Smooth muscle cell (in vitro differentiated cells): ENCODE measurements around the gene SEZ6L. TPM values are rescaled to one million over a fixed set of nuclear protein-coding genes. Genes with fewer than 3 reads are reported as not detected.

Experiments
- DNase-seq: peaks from one replicate; lab custom pipeline; 2025; ENCODE audit not compliant: unreplicated experiment; lab: John Stamatoyannopoulos, UW
- H2AFZ ChIP-seq: fragments of 200-600 bp; sonication (generic); 2 replicates; pipeline ENCODE4 v1.6.0; 2016; ENCODE audit warnings: antibody characterized with exemption, low read depth, mild to moderate bottlenecking
- H3F3A ChIP-seq: fragments of 200-600 bp; sonication (generic); 2 replicates; pipeline ENCODE4 v1.6.0; 2017; ENCODE audit warnings: antibody characterized with exemption, low read depth
- H3K27ac ChIP-seq: fragments of 200-600 bp; sonication (generic); 2 replicates; pipeline ENCODE4 v1.5.1; 2016; ENCODE audit warnings: low read depth, mild to moderate bottlenecking
- H3K27me3 ChIP-seq: fragments of 200-600 bp; sonication (generic); 2 replicates; pipeline ENCODE4 v1.6.1; 2016; ENCODE audit warnings: low read depth, mild to moderate bottlenecking
- H3K36me3 ChIP-seq: fragments of 200-600 bp; sonication (generic); 2 replicates; pipeline ENCODE4 v1.5.1; 2016; ENCODE audit warnings: low read depth
- H3K4me1 ChIP-seq: fragments of 200-600 bp; sonication (generic); 2 replicates; pipeline ENCODE4 v1.5.1; 2016; ENCODE audit warnings: low read depth
- H3K4me2 ChIP-seq: fragments of 200-600 bp; sonication (generic); 2 replicates; pipeline ENCODE4 v1.6.0; 2016; ENCODE audit warnings: mild to moderate bottlenecking
- H3K4me3 ChIP-seq: fragments of 200-600 bp; sonication (generic); 2 replicates; pipeline ENCODE4 v1.5.1; 2016; ENCODE audit warnings: mild to moderate bottlenecking
- H3K79me2 ChIP-seq: fragments of 200-600 bp; sonication (generic); 2 replicates; pipeline ENCODE4 v1.6.0; 2016; ENCODE audit warnings: low read depth, mild to moderate bottlenecking
- H3K9ac ChIP-seq: fragments of 200-600 bp; sonication (generic); 2 replicates; pipeline ENCODE4 v1.6.0; 2016; ENCODE audit warnings: low read depth
- H3K9me3 ChIP-seq: fragments of 200-600 bp; sonication (generic); replicated peaks from 2 replicates; pipeline ENCODE4 v1.5.1; 2016; ENCODE audit warnings: low read depth
- H4K20me1 ChIP-seq: fragments of 200-600 bp; sonication (generic); 2 replicates; pipeline ENCODE4 v1.6.0; 2016; ENCODE audit warnings: low read depth
- WGBS: methylation state at CpG from one replicate; pipeline ENCODE4 v1.1.7; 2016; ENCODE audit warnings: low lambda C conversion rate; 5-methylcytosine and 5-hydroxymethylcytosine counted together
- polyA plus RNA-seq: library from polyadenylated mRNA; unstranded; fragments of >200 nt; fragmentation: Nextera tagmentation; extraction: Ambion mirVana; gene quantifications from 2 replicates; pipeline ENCODE4 v1.2.1, GENCODE V29; 2016
- total RNA-seq: library from RNA; depleted of rRNA; stranded (reverse); fragments of >200 nt; gene quantifications from 2 replicates; pipeline ENCODE4 v1.2.3, GENCODE V29; 2014
- TF ChIP-seq, protein P1 (sequence below): fragments of 200-600 bp; sonication (generic); IDR thresholded peaks from 2 replicates; pipeline ENCODE4 v1.5.1; 2017; ENCODE audit warnings: borderline replicate concordance, mild to moderate bottlenecking, antibody characterized with exemption; ENCODE audit not compliant: insufficient read depth, poor library complexity, severe bottlenecking

Gene SEZ6L
- total and polyA plus RNA-seq, 2 experiments from 2014 or later, result 2.1 TPM

GRCh38 chr22:26303475-26303874 is 134.2 kb downstream of the SEZ6L start:
- no peaks in the 10 kb centered on the region for H3K9me3 ChIP-seq
- no peaks in the 10 kb centered on the region for H3K36me3 ChIP-seq
- peaks cover 43% of the 10 kb centered on the region for H3K27me3 ChIP-seq
- no peak overlapping the region for H3K4me3 ChIP-seq
- H2AFZ ChIP-seq, result no peak overlapping the region
- H3K27ac ChIP-seq, result no peak overlapping the region
- H3F3A ChIP-seq, result no peaks in the 10 kb centered on the region
- no peak overlapping the region for H3K4me2 ChIP-seq
- no peaks in the 10 kb centered on the region for H3K4me1 ChIP-seq
- no peaks in the 10 kb centered on the region for H4K20me1 ChIP-seq
- no peak overlapping the region for H3K9ac ChIP-seq
- no peak for DNase-seq
- no peaks in the 10 kb centered on the region for H3K79me2 ChIP-seq
- WGBS, result 86% methylated on average over 4 of the region's 4 CpGs
- TF ChIP-seq, protein P1, sequence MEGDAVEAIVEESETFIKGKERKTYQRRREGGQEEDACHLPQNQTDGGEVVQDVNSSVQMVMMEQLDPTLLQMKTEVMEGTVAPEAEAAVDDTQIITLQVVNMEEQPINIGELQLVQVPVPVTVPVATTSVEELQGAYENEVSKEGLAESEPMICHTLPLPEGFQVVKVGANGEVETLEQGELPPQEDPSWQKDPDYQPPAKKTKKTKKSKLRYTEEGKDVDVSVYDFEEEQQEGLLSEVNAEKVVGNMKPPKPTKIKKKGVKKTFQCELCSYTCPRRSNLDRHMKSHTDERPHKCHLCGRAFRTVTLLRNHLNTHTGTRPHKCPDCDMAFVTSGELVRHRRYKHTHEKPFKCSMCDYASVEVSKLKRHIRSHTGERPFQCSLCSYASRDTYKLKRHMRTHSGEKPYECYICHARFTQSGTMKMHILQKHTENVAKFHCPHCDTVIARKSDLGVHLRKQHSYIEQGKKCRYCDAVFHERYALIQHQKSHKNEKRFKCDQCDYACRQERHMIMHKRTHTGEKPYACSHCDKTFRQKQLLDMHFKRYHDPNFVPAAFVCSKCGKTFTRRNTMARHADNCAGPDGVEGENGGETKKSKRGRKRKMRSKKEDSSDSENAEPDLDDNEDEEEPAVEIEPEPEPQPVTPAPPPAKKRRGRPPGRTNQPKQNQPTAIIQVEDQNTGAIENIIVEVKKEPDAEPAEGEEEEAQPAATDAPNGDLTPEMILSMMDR, result no peak

DNA sequence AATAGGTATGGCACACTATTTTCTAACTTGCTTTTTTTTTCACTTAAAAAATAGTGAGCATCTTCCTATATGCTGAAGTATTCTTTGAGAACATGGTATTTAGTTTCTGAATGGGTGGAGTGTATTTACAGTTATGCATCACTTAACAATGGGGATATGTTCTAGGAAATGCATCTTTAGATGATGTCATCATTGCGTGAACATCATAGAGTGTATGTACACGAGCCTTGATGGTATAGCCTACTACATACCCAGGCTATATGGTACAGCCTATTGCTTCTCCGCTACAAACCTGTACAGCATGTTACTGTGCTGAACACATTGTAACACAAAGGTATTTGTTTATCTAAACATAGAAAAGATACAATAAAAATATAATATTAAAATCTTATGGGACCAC is 135.5 kb downstream of the SEZ6L start:
- H3K9ac ChIP-seq, result no peak overlapping the region
- TF ChIP-seq, protein P1, result no peak
- H3K9me3 ChIP-seq, result no peaks in the 10 kb centered on the region
- H2AFZ ChIP-seq, result no peak overlapping the region
- H3K36me3 ChIP-seq, result no peaks in the 10 kb centered on the region
- H4K20me1 ChIP-seq, result no peaks in the 10 kb centered on the region
- no peak overlapping the region for H3K4me3 ChIP-seq
- WGBS, result 97% methylated on average over 3 of the region's 3 CpGs
- peaks cover 43% of the 10 kb centered on the region for H3K27me3 ChIP-seq
- no peak overlapping the region for H3K4me2 ChIP-seq
- DNase-seq, result no peak
- no peaks in the 10 kb centered on the region for H3F3A ChIP-seq
- H3K79me2 ChIP-seq, result no peaks in the 10 kb centered on the region
- H3K27ac ChIP-seq, result no peak overlapping the region
- H3K4me1 ChIP-seq, result no peaks in the 10 kb centered on the region

GRCh38 chr22:26308467-26308866 is 139.2 kb downstream of the SEZ6L start:
- H3K79me2 ChIP-seq, result no peaks in the 10 kb centered on the region
- no peak overlapping the region for H3K4me2 ChIP-seq
- H3K4me1 ChIP-seq, result no peaks in the 10 kb centered on the region
- no peak overlapping the region for H3K27ac ChIP-seq
- H3K4me3 ChIP-seq, result no peak overlapping the region
- TF ChIP-seq, protein P1, result no peak
- no peak for DNase-seq
- H3K9me3 ChIP-seq, result no peaks in the 10 kb centered on the region
- WGBS, result 79% methylated on average over 3 of the region's 3 CpGs
- no peaks in the 10 kb centered on the region for H3F3A ChIP-seq
- H3K27me3 ChIP-seq, result peaks cover 44% of the 10 kb centered on the region
- H2AFZ ChIP-seq, result no peak overlapping the region
- no peaks in the 10 kb centered on the region for H4K20me1 ChIP-seq
- no peak overlapping the region for H3K9ac ChIP-seq
- H3K36me3 ChIP-seq, result no peaks in the 10 kb centered on the region

GRCh38 chr22:26310616-26311015 is 141.4 kb downstream of the SEZ6L start:
- Histone ChIP-seq H3K4me3 (no peak overlapping the region), H3K27me3 (peaks cover 48% of the 10 kb centered on the region), H3K9ac (no peak overlapping the region), H2AFZ (no peak overlapping the region), H3K4me2 (no peak overlapping the region), H3K79me2 (no peaks in the 10 kb centered on the region), H4K20me1 (no peaks in the 10 kb centered on the region), H3K36me3 (no peaks in the 10 kb centered on the region), H3F3A (no peaks in the 10 kb centered on the region), H3K9me3 (no peaks in the 10 kb centered on the region), H3K4me1 (no peaks in the 10 kb centered on the region), H3K27ac (no peak overlapping the region)
- DNase-seq, result no peak
- 94% methylated on average over 13 of the region's 13 CpGs for WGBS
- TF ChIP-seq, protein P1, result no peak
